Cerebellar cortex (tissue), 1 donor: ENCODE data around the gene CCDC34.
"Not testable (repeated sequence)": the region's sequence is repeated elsewhere in the genome, so short reads cannot be mapped to it uniquely, and the experiment has no call there.

Source experiments
- DNase-seq: peaks from one replicate; pipeline ENCODE4 v3.0.0-alpha.2; 2015; ENCODE audit warnings: low spot score

CCDC34 gene

GRCh38 chr11:27361649-27362431 is 1.2 kb downstream of the CCDC34 start:
- no peak for DNase-seq

- no peak for DNase-seq
Observed at GRCh38 chr11:27358296-27358695, 4.7 kb downstream of the CCDC34 start.

DNA sequence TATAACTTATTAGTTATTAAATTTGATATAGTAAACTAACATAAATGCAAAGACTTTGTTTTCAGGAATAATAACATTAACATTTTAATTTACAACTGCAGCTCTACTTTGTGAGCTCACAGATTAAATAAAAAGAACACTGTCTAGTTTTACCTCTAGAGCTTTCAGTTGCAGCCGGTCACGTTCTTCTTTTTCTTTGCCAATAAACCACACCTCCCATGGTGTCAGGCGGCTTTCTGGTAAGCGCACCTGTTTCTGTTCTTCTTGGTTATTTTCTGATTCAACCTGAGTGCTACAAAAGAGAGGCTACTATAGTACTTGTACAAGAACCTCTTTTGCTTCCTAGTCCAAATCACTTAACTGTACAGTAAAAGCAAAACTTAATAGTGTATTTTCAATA is 5.8 kb downstream of the CCDC34 start:
- peak; percentile 46 for DNase-seq

DNA sequence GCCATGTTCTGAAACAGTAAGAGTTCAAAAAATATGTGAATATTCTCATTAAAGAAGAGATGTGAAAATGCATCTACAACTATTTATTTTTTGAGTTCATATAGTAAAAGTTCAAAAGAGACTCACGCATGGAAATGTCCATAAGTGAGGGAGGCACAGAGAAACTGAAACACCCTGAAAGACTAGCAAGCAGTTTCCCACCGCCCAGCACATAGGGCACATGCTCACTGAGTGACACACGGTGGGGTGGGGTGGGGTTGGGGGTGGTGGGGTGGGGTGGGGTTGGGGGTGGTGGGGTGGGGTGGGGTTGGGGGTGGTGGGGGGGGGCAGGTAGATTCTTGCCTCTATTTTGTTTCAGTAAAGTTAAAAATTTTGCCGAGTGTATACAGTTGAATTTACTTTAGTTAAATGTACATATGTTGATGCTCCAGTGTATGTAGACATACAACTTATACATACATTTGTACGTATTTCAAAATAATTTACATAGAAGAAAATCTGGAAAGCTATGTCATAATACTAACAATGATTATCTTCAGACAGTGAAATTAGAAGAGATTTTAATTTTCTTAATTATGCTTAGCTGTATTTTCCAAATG is 6.3 kb downstream of the CCDC34 start:
- no peak for DNase-seq

DNA sequence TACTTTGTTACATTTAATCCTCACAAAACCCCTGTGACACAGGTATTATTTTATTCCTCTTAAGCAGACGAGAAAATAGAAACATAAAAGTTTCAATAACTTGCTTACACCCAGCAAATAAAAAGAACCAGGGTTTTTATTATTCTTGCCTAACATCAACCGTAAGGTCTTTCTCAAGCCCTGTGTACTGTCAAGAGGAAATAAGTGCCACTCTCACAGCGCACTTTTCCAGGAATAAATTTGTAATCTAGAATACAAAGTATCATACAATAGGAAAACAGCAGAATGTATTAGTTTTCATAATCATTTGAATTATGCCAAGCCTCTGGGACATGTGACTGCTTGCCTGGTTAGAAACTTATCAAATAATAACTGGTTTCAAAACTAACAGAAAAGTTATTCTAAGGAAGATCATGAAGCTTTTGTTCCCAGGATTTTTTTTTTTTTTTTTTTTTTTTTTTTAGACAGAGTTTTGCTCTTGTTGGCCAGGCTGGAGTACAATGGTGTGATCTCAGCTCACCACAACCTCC is 7.4 kb downstream of the CCDC34 start:
- DNase-seq: no peak

- no peak for DNase-seq
Observed at GRCh38 chr11:27354359-27354965, 8.6 kb downstream of the CCDC34 start.

- no peak for DNase-seq
Observed at GRCh38 chr11:27353593-27354358, 9.2 kb downstream of the CCDC34 start.

GRCh38 chr11:27352781-27353180 is 10.2 kb downstream of the CCDC34 start:
- DNase-seq: no peak

GRCh38 chr11:27350511-27350910 is 12.5 kb downstream of the CCDC34 start:
- DNase-seq: no peak

DNA sequence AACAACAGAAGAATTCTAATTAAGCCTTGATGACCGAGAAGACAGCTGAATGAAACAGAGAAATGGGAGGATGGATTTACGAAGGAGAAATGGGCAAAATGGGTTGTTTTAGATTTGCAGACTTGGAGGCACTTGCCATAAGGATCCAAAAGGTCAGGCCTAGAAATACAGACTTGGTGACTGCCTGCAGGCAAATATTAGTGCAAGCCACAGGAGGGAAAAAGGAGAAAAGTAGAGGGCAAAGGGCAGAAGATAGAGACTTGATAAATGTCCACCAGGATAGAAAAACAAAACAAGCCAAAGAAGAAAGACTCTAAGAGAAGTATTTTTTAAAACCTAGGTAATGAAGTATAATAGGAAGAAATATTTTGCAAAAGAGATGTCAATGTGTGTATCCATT is 13.1 kb downstream of the CCDC34 start:
- DNase-seq: no peak

- DNase-seq: no peak
Observed at GRCh38 chr11:27348340-27348873, 14.6 kb downstream of the CCDC34 start.

GRCh38 chr11:27347359-27348339 is 15.4 kb downstream of the CCDC34 start:
- no peak for DNase-seq

DNA sequence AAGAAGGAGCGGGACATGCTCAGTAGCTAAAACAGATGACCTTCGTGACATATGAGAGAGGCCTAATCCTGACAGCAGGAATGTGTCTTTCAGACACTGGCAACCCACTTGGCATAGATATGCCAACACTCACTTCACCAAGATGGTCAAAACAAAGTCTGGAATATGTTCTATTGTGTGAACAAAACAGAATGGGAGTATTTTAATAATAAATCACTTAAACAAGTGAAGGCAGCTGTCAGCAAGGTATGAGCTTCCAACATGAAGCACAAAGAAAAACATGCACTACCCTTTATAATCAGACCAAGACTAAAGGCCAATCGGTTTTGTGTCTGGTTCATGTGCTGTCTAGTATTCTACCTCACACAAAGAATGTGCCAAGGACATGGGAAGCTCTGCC is 23.1 kb downstream of the CCDC34 start:
- DNase-seq: no peak

- not testable (repeated sequence) for DNase-seq
Observed at GRCh38 chr11:27334764-27335163, 28.3 kb downstream of the CCDC34 start.

- no peak for DNase-seq
Observed at GRCh38 chr11:27331981-27332380, 31.0 kb downstream of the CCDC34 start.

DNA sequence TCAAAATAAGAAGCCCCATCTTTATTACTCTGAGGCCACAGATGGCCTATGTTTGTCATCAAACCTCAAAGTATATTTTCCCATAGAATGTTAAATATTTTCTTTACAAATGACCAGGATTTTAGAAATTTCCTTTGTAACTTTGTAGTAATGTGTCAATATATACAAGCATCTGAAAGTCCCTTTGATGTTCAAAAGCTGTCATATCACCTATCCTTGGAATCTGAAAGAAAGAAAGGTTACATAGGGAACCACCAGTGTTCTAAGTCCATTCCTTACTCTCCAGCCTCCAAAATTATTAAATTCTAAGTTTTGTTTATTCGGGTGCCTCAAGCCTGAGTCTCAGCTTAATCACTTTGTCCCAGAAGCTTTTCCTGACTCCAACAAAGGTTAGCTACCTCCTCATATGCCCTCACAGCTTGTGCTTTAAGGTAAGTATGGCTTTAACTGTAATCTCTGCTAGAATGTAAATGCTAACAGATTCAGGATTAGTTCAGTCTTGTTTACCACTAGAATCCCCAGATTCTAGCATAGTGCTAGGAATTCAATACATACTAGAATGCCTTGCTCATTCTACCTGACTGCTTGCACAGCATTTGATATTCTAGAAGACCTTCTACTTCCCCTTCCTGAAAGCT is 32.3 kb downstream of the CCDC34 start:
- no peak for DNase-seq

DNA sequence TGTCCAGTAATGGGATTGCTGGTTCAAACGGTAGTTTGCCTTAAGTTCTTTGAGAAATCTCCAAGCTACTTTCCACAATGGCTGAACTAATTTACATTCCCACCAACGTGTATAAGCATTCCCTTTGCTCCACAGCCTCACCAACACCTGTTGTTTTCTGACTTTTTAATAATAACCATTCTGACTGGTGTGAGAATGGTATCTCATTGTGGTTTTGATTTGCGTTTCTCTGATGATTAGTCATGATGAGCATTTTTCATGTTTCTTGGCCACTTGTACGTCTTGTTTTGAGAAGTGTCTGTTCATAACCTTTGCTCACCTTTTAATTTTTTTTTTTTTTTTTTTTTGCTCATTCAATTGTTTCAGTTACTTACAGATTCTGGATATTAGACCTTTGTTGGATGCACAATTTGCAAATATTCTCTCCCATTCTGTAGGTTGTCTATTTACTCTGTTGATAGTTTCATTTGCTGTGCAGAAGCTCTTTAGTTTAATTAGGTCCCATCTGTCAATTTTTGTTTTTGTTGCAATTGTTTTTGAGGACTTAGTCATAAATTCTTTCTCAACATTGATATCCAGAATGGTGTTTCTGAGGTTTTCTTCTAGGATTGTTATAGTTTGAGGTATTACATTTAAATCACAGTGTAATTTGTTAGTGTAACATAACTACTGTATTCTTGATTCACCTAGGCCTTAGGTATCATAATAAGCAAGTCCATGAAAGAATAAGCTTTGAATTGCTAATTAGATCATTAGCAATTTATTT is 33.0 kb downstream of the CCDC34 start:
- DNase-seq: no peak

DNA sequence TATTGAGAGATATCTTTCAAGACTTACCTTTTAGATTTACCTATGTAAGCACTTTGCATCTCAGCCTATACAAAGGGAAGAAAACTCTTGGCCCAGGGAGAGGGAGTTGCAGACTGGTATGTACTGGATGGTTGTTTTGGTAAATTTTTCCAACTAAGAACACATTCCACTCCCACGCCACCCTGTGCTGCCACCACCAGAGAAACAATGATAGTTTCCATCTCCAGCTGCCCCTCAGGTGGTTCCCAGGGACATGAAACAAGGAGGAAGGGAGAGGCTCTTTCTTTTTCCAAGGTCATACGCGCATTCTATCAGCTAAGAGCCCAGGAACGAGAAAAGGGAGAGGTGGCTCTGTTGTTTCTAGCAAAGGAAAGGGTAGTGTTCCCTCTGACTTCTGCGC is 34.4 kb downstream of the CCDC34 start:
- no peak for DNase-seq

DNA sequence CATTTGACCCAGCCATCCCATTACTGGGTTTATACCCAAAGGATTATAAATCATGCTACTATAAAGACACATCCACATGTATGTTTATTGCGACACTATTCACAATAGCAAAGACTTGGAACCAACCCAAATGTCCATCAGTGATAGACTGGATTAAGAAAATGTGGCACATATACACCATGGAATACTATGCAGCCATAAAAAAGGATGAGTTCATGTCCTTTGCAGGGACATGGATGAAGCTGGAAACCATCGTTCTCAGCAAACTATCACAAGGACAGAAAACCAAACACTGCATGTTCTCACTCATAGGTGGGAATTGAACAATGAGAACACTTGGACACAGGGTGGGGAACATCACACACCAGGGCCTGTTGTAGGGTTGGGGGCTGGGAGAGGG is 36.0 kb downstream of the CCDC34 start:
- not testable (repeated sequence) for DNase-seq

- not testable (repeated sequence) for DNase-seq
Observed at GRCh38 chr11:27322196-27322595, 40.8 kb downstream of the CCDC34 start.
